Ascending aorta (tissue), 2 donors: ENCODE data around the gene SNRNP70. TPM values are rescaled to one million over a fixed set of nuclear protein-coding genes. Genes with fewer than 3 reads are reported as not detected.
A peak's percentile ranks its signal among the peaks of the same experiment; 100 is the strongest.
"Not testable (repeated sequence)": the region's sequence is repeated elsewhere in the genome, so short reads cannot be mapped to it uniquely, and the experiment has no call there.

ENCODE experiments used
- DNase-seq, 2 donors: peaks; one replicate each; pipeline ENCODE4 v3.0.0-alpha.2; 2019; ENCODE audit warnings: low spot score in 2 of 2
- H3K27ac ChIP-seq, 2 donors: fragments of 200-600 bp; sonication (generic); one replicate each; pipeline ENCODE4 v1.5.1; 2016 to 2017; ENCODE audit warnings: mild to moderate bottlenecking in 1 of 2
- H3K27me3 ChIP-seq: fragments of 200-600 bp; sonication (generic); one replicate; pipeline ENCODE4 v1.5.1; 2017
- H3K36me3 ChIP-seq, 2 donors: fragments of 200-600 bp; sonication (generic); one replicate each; pipeline ENCODE4 v1.5.1; 2016
- H3K4me1 ChIP-seq, 2 donors: fragments of 200-600 bp; sonication (generic); one replicate each; pipeline ENCODE4 v1.5.1; 2016 to 2017; ENCODE audit warnings: mild to moderate bottlenecking in 1 of 2
- H3K4me3 ChIP-seq, 2 donors: fragments of 200-600 bp; sonication (generic); one replicate each; pipeline ENCODE4 v1.5.1; 2016 to 2017; ENCODE audit warnings: mild to moderate bottlenecking in 1 of 2
- H3K9me3 ChIP-seq, 2 donors: fragments of 200-600 bp; sonication (generic); one replicate each; pipeline ENCODE4 v1.5.1; 2016
- intact Hi-C: fragments of 100-400 bp; cut with DNase I; formaldehyde crosslinking; loops from one replicate; pipeline ENCODE4 v1.15.1; 2023
- total RNA-seq: library from RNA; depleted of rRNA; stranded (reverse); fragments of >200 nt; gene quantifications from one replicate; pipeline ENCODE4 v1.1.0, GENCODE V29; 2016
- TF ChIP-seq, protein P1 (sequence below), 3 experiments: fragments of 200-600 bp in 2 of 3; fragments of 450-650 bp in 1 of 3; sonication (generic) in 2 of 3; IDR thresholded peaks; one replicate each; pipeline ENCODE4 v1.5.1; 2016 to 2019; ENCODE audit warnings: antibody characterized with exemption in 3 of 3, mild to moderate bottlenecking in 1 of 3, moderate library complexity in 1 of 3

Gene SNRNP70, protein sequence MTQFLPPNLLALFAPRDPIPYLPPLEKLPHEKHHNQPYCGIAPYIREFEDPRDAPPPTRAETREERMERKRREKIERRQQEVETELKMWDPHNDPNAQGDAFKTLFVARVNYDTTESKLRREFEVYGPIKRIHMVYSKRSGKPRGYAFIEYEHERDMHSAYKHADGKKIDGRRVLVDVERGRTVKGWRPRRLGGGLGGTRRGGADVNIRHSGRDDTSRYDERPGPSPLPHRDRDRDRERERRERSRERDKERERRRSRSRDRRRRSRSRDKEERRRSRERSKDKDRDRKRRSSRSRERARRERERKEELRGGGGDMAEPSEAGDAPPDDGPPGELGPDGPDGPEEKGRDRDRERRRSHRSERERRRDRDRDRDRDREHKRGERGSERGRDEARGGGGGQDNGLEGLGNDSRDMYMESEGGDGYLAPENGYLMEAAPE
- 185 TPM for total RNA-seq

GRCh38 chr19:49085020-49085867 is at the start of gene SNRNP70:
SNRNP70 (plus strand) TSS chr19:49085451; CDS start chr19:49086415, 964 bp downstream.
- DNase-seq = peak; percentile 97 to 100
- intact Hi-C loops = loop anchor here (1.0 kb wide), 1 partner anchor 92 kb away; the partner anchor contains the start of genes GYS1 and RUVBL2
- Histone ChIP-seq H3K4me1 (peaks cover 9 to 16% of the 10 kb centered on the region in 2 donors), H3K27me3 (no peaks in the 10 kb centered on the region), H3K27ac (peak within 1 kb of the TSS; percentile 81 to 83), H3K4me3 (peak within 1 kb of the TSS; percentile 78 to 84), H3K36me3 (peaks cover 9 to 23% of the 10 kb centered on the region in 2 donors), H3K9me3 (no peaks in the 10 kb centered on the region)
- TF ChIP-seq, protein P1, sequence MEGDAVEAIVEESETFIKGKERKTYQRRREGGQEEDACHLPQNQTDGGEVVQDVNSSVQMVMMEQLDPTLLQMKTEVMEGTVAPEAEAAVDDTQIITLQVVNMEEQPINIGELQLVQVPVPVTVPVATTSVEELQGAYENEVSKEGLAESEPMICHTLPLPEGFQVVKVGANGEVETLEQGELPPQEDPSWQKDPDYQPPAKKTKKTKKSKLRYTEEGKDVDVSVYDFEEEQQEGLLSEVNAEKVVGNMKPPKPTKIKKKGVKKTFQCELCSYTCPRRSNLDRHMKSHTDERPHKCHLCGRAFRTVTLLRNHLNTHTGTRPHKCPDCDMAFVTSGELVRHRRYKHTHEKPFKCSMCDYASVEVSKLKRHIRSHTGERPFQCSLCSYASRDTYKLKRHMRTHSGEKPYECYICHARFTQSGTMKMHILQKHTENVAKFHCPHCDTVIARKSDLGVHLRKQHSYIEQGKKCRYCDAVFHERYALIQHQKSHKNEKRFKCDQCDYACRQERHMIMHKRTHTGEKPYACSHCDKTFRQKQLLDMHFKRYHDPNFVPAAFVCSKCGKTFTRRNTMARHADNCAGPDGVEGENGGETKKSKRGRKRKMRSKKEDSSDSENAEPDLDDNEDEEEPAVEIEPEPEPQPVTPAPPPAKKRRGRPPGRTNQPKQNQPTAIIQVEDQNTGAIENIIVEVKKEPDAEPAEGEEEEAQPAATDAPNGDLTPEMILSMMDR (IDR thresholded peaks at IDR 0.05) = no peak

DNA sequence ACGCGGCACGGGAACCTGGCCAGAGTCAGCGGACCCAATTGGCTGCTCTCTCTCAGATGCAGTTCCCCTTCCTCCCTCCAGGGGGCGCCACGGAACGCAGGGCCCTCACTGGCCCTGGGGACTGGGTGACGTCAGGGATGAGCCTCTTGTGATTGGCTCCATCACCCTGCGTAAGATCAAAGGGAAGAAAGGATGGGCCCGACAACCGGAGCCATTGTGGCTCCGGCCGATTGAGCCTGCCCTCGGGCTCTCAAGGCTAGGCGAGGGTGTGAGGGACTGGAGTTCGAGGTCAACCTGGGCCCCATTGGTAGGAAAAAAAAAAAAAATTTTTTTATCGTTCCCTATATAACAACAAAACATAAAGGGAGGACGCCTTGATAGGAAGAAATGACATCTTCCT is 48.4 kb upstream of the SNRNP70 start, which contains the start of gene CGB1:
Gene CGB1, minus strand, starts transcription at position 81 of the 400 bp plus-strand sequence. CDS start 184 bp downstream, outside the sequence.
- H3K4me1 ChIP-seq, H3K9me3 ChIP-seq, H3K36me3 ChIP-seq, DNase-seq, H3K4me3 ChIP-seq, intact Hi-C loops, H3K27me3 ChIP-seq, H3K27ac ChIP-seq: not testable (repeated sequence)
- TF ChIP-seq, protein P1 (IDR thresholded peaks at IDR 0.05) = peak in 2 of 3 experiments; percentile 15 to 16

- H3K36me3 ChIP-seq, H3K27me3 ChIP-seq, H3K4me3 ChIP-seq, intact Hi-C loops, H3K27ac ChIP-seq, H3K4me1 ChIP-seq, DNase-seq, H3K9me3 ChIP-seq: not testable (repeated sequence)
Measured at GRCh38 chr19:49038111-49038510, 47.1 kb upstream of the SNRNP70 start.

DNA sequence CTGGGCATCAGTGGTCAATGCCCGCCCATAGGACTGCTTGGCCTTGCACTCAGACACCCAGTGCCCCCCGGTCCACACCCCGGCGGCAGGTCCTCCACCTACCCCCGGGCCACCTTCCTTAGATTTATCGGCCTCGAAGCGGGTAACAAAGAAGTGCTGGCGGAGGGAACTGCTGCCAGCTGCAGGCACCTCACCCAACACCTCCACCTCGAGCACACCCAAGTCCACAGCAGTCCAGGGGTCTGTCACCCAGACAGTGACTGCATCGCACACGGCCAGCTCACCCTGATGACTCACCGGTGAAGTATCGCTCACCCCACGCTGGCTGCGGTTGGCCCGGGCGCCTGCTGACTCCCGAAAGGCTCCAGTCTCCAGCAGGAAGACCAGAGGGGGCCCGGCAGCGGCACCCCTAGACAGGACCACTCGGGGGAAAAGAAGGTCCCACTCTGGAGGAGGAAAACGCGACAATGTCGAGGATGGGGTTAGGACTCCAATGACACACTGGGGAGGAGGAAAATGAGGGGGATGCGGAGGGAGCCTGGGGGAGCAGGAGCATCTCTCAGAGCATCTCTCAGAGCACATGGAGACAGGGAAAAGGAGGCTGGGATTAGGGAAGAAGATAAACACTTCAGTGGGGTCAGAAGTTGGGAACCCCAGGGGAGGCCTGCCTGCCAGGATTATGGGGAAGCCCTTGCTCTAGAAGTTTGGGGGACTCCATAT is 46.5 kb upstream of the SNRNP70 start:
- H3K9me3 ChIP-seq, DNase-seq, H3K4me1 ChIP-seq, intact Hi-C loops, H3K27me3 ChIP-seq, H3K4me3 ChIP-seq, H3K36me3 ChIP-seq, H3K27ac ChIP-seq: not testable (repeated sequence)

DNA sequence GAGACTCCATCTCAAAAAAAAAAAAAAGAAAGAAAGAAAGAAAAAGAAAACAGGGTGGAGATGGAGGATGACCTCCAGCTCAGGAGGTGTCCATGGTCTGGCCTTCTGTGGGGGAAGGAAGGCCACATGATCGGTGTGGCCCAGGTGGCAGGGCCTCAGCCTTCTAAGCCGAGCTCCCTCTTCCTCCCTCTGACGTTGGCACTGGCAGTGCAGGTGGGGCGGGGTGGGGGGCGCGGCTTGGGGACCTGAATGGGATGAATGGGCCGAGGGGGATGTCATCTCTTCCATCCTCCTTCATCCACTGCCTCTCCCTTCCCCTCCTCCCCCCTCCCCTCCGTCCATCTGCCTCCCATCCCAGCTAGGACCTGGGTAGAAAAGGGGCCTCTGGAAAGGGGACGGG is 45.5 kb upstream of the SNRNP70 start:
- H3K36me3 ChIP-seq, H3K4me1 ChIP-seq, H3K27me3 ChIP-seq, H3K4me3 ChIP-seq, H3K9me3 ChIP-seq, DNase-seq, intact Hi-C loops, H3K27ac ChIP-seq: not testable (repeated sequence)

- TF ChIP-seq, protein P1 (IDR thresholded peaks at IDR 0.05) = no peak
- Histone ChIP-seq H3K27me3 (no peaks in the 10 kb centered on the region), H3K9me3 (no peaks in the 10 kb centered on the region), H3K4me1 (no peaks in the 10 kb centered on the region), H3K36me3 (no peaks in the 10 kb centered on the region), H3K4me3 (no peak overlapping the region), H3K27ac (no peak overlapping the region)
- intact Hi-C loops = no loop called here
- no peak for DNase-seq
Measured at GRCh38 chr19:49042177-49042576, 43.1 kb upstream of the SNRNP70 start.

DNA sequence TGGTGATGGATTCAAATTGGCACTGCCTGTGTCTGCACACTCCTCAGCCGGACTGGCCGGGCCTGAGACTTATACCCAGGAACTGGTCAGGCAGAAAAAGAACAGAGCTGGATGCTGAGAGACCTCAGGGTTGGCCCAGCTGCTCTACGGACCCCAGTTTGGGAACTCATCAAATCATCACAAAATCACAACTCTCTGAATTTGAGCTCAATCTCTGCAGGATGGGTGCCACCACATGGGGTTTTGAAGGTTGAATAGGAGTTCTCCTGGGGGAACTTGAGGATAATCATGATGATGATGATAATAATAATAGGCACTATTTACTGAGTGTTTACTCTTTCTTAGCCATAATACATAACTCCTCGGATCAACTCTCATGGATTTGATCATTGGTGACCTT is 42.6 kb upstream of the SNRNP70 start:
- H3K27ac ChIP-seq, H3K9me3 ChIP-seq, H3K4me3 ChIP-seq, H3K36me3 ChIP-seq, H3K27me3 ChIP-seq, H3K4me1 ChIP-seq, intact Hi-C loops, DNase-seq: not testable (repeated sequence)

- H3K9me3 ChIP-seq, H3K4me3 ChIP-seq, H3K27me3 ChIP-seq, DNase-seq, H3K4me1 ChIP-seq, H3K27ac ChIP-seq, intact Hi-C loops, H3K36me3 ChIP-seq: not testable (repeated sequence)
Measured at GRCh38 chr19:49043548-49043947, 41.7 kb upstream of the SNRNP70 start, which contains the start of gene CGB5. CGB5 (plus strand) TSS chr19:49043848; CDS start chr19:49044210, 362 bp downstream.

- H3K4me1 ChIP-seq, DNase-seq, H3K36me3 ChIP-seq, H3K4me3 ChIP-seq, H3K9me3 ChIP-seq, intact Hi-C loops, H3K27ac ChIP-seq, H3K27me3 ChIP-seq: not testable (repeated sequence)
Measured at GRCh38 chr19:49049011-49049410, 36.2 kb upstream of the SNRNP70 start, which contains the start of gene CGB8. CGB8 (minus strand) TSS chr19:49049111; CDS start chr19:49048739, 372 bp downstream.

DNA sequence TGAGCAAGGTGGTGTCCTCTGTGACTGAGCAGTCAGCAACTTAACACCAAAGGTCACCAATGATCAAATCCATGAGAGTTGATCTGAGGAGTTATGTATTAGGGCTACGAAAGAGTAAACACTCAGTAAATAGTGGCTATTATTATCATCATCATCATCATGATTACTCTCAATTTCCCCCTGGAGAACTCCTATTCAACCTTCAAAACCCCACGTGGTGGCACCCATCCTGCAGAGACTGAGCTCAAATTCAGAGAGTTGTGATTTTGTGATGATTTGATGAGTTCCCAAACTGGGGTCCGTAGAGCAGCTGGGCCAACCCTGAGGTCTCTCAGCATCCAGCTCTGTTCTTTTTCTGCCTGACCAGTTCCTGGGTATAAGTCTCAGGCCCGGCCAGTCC is 35.4 kb upstream of the SNRNP70 start:
- H3K9me3 ChIP-seq, H3K27ac ChIP-seq, H3K4me3 ChIP-seq, H3K36me3 ChIP-seq, H3K27me3 ChIP-seq, H3K4me1 ChIP-seq, intact Hi-C loops, DNase-seq: not testable (repeated sequence)
